ENCODE measurements around the gene SRP9.

DNA sequence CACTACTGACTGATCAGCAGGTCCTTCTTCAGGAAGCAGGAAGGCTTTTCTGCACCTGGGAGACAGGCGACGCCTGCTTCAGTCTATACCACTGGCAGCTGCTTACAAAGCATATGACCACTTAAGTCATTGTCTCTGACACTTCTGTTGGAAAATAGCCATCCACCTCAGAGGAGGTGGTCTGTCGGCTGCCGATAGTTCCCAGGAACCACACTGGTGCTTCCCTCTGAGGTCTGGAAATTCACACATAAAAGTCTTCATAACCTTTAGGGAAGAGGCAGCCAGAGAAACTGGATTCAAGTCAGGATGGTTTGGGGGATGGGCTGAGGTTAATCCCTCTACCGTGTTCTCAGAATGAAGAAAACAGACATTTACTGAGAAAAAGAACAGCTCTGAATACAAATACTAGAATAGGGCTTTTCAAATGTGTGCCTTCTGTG is 15.6 kb upstream of the SRP9 start:
- TF ChIP-seq, protein P1, sequence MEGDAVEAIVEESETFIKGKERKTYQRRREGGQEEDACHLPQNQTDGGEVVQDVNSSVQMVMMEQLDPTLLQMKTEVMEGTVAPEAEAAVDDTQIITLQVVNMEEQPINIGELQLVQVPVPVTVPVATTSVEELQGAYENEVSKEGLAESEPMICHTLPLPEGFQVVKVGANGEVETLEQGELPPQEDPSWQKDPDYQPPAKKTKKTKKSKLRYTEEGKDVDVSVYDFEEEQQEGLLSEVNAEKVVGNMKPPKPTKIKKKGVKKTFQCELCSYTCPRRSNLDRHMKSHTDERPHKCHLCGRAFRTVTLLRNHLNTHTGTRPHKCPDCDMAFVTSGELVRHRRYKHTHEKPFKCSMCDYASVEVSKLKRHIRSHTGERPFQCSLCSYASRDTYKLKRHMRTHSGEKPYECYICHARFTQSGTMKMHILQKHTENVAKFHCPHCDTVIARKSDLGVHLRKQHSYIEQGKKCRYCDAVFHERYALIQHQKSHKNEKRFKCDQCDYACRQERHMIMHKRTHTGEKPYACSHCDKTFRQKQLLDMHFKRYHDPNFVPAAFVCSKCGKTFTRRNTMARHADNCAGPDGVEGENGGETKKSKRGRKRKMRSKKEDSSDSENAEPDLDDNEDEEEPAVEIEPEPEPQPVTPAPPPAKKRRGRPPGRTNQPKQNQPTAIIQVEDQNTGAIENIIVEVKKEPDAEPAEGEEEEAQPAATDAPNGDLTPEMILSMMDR (IDR thresholded peaks at IDR 0.05) = no peak
- no peak for TF ChIP-seq ZFX (IDR thresholded peaks at IDR 0.05; ENCODE audit: borderline replicate concordance)
